Liver (tissue), 9 donors: ENCODE data around the gene ARL17A. TPM values are rescaled to one million over a fixed set of nuclear protein-coding genes. Genes with fewer than 3 reads are reported as not detected.
"Not testable (repeated sequence)": the region's sequence is repeated elsewhere in the genome, so short reads cannot be mapped to it uniquely, and the experiment has no call there.

Experiments
- DNase-seq: peaks from one replicate; pipeline ENCODE4 v3.0.0-alpha.2; 2017; ENCODE audit warnings: low spot score
- H3K27ac ChIP-seq, 2 donors: one replicate each; pipeline ENCODE4 v1.7.0; 2013; ENCODE audit warnings: inconsistent platforms in 2 of 2, low read length in 2 of 2, control low read depth in 1 of 2, low read depth in 1 of 2, mild to moderate bottlenecking in 1 of 2
- H3K27me3 ChIP-seq, 4 donors: one replicate each; pipeline versions ENCODE4 v1.6.1 to v1.7.0; 2013; ENCODE audit warnings: low read length in 3 of 4, inconsistent platforms in 1 of 4, mild to moderate bottlenecking in 1 of 4, moderate library complexity in 1 of 4; ENCODE audit not compliant: control insufficient read depth in 4 of 4, insufficient read depth in 4 of 4
- H3K36me3 ChIP-seq, 4 donors: one replicate each; pipeline versions ENCODE4 v1.6.1 to v1.7.0; 2013; ENCODE audit warnings: low read length in 3 of 4, mild to moderate bottlenecking in 3 of 4, low read depth in 1 of 4, moderate library complexity in 1 of 4; ENCODE audit not compliant: control insufficient read depth in 4 of 4, insufficient read depth in 3 of 4
- H3K4me1 ChIP-seq, 4 donors: one replicate each; pipeline versions ENCODE4 v1.6.1 to v1.7.0; 2013; ENCODE audit warnings: low read length in 3 of 4, mild to moderate bottlenecking in 3 of 4, moderate library complexity in 1 of 4; ENCODE audit not compliant: control insufficient read depth in 4 of 4, insufficient read depth in 4 of 4
- H3K4me3 ChIP-seq, 3 donors: one replicate each; pipeline versions ENCODE4 v1.6.1 to v1.7.0; 2013; ENCODE audit warnings: low read length in 3 of 3, control low read depth in 1 of 3, low read depth in 1 of 3, mild to moderate bottlenecking in 1 of 3
- H3K9ac ChIP-seq, 2 donors: one replicate each; pipeline ENCODE4 v1.7.0; 2013; ENCODE audit warnings: low read length in 2 of 2, mild to moderate bottlenecking in 2 of 2, moderate library complexity in 2 of 2, control low read depth in 1 of 2, low read depth in 1 of 2
- H3K9me3 ChIP-seq, 4 donors: one replicate each; pipeline versions ENCODE4 v1.6.1 to v1.7.0; 2013; ENCODE audit warnings: low read length in 3 of 4; ENCODE audit not compliant: control insufficient read depth in 4 of 4
- WGBS: extraction: QIAGEN DNeasy Blood & Tissue Kit; methylation state at CpG from one replicate; pipeline ENCODE4 v1.1.7; 2013; 5-methylcytosine and 5-hydroxymethylcytosine counted together
- polyA plus RNA-seq, 2 donors: library from polyadenylated mRNA; stranded (reverse) in 1 of 2; unstranded in 1 of 2; fragments of 200-250 nt in 1 of 2; fragments of >200 nt in 1 of 2; fragmentation: Nextera tagmentation in 1 of 2; extraction: Ambion mirVana in 1 of 2; gene quantifications; one replicate each; pipeline versions ENCODE4 v1.2.1 to v1.2.3, GENCODE V29; 2013 to 2015
- total RNA-seq, 2 donors: library from RNA; depleted of rRNA; stranded (reverse); fragments of >200 nt; gene quantifications; one replicate each; pipeline ENCODE4 v1.2.3, GENCODE V29; 2014
- donor health status: healthy.
- donor health status: healthy.
- donor health status: healthy.
- donor health status: healthy.
- donor health status: healthy.

ARL17A gene
- total and polyA plus RNA-seq, 4 donors = 1.2 to 7.8 (median 5.5) TPM

- H3K9ac ChIP-seq, H3K4me1 ChIP-seq, H3K36me3 ChIP-seq, H3K27ac ChIP-seq, H3K4me3 ChIP-seq, DNase-seq, H3K9me3 ChIP-seq, H3K27me3 ChIP-seq: not testable (repeated sequence)
- whole genome bisulfite sequencing = no CpG with 5 or more reads among the region's 6 CpGs
Observed at GRCh38 chr17:46499437-46500139, 79.9 kb downstream of the ARL17A start.

- 97% methylated on average over 11 of the region's 16 CpGs for WGBS
- H3K27ac ChIP-seq, H3K4me3 ChIP-seq, H3K36me3 ChIP-seq, DNase-seq, H3K9me3 ChIP-seq, H3K9ac ChIP-seq, H3K4me1 ChIP-seq, H3K27me3 ChIP-seq: not testable (repeated sequence)
Observed at GRCh38 chr17:46492021-46492420, 87.5 kb downstream of the ARL17A start.

GRCh38 chr17:46481310-46481709 is 98.2 kb downstream of the ARL17A start:
- WGBS = no CpG with 5 or more reads among the region's 2 CpGs
- not testable (repeated sequence) for DNase-seq, H3K4me3 ChIP-seq, H3K9ac ChIP-seq, H3K9me3 ChIP-seq, H3K4me1 ChIP-seq, H3K27ac ChIP-seq, H3K27me3 ChIP-seq, H3K36me3 ChIP-seq

GRCh38 chr17:46478823-46479222 is 100.7 kb downstream of the ARL17A start:
- H3K9ac ChIP-seq, H3K4me1 ChIP-seq, H3K9me3 ChIP-seq, DNase-seq, H3K27me3 ChIP-seq, H3K27ac ChIP-seq, H3K36me3 ChIP-seq, H3K4me3 ChIP-seq: not testable (repeated sequence)
- WGBS = no CpG with 5 or more reads among the region's 3 CpGs

- H3K9ac ChIP-seq, H3K9me3 ChIP-seq, H3K4me3 ChIP-seq, H3K36me3 ChIP-seq, H3K27ac ChIP-seq, H3K27me3 ChIP-seq, DNase-seq, H3K4me1 ChIP-seq: not testable (repeated sequence)
- WGBS = 62% methylated on average over 1 of the region's 2 CpGs
Observed at GRCh38 chr17:46475583-46475982, 103.9 kb downstream of the ARL17A start.

GRCh38 chr17:46474489-46474888 is 105.0 kb downstream of the ARL17A start:
- DNase-seq, H3K9me3 ChIP-seq, H3K27ac ChIP-seq, H3K9ac ChIP-seq, H3K4me1 ChIP-seq, H3K27me3 ChIP-seq, H3K36me3 ChIP-seq, H3K4me3 ChIP-seq: not testable (repeated sequence)
- WGBS = 83% methylated on average over 1 of the region's 3 CpGs

- not testable (repeated sequence) for H3K27me3 ChIP-seq, H3K4me3 ChIP-seq, H3K9me3 ChIP-seq, DNase-seq, H3K4me1 ChIP-seq, H3K27ac ChIP-seq, H3K36me3 ChIP-seq, H3K9ac ChIP-seq
- WGBS = 98% methylated on average over 3 of the region's 5 CpGs
Observed at GRCh38 chr17:46467618-46468017, 111.9 kb downstream of the ARL17A start.
